IMR-90 (cell line): Measurements from ENCODE around the gene ZNF277. TPM values are rescaled to one million over a fixed set of nuclear protein-coding genes. Genes with fewer than 3 reads are reported as not detected.

ENCODE experiments used
- ATAC-seq: fragments of 200-7000 bp; cut with Tn5 transposase; 2 replicates; pipeline ENCODE4 v1.9.1; 2020; ENCODE audit warnings: low read depth, mild to moderate bottlenecking, moderate library complexity
- BruUV-seq: library from RNA; stranded (reverse); fragments of 400-500 nt; replicated peaks from 2 replicates; lab custom pipeline; 2021; lab: Mats Ljungman, UMichigan
- CTCF ChIA-PET: fragments of 300-600 bp; formaldehyde crosslinking; extraction: SDS; loops from one replicate; lab custom pipeline; 2021; ENCODE audit warnings: antibody characterized with exemption; lab: Yijun Ruan, JAX
- POLR2A ChIA-PET: fragments of 300-600 bp; sonication (Branson Sonifier 250); formaldehyde crosslinking; loops from one replicate; lab custom pipeline; 2022; ENCODE audit warnings: antibody characterized with exemption; ENCODE audit not compliant: unreplicated experiment; lab: Charles Lee
- DNase-seq: peaks from one replicate; pipeline ENCODE4 v3.0.0; 2013
- H2AFZ ChIP-seq: replicated peaks from 2 replicates; pipeline ENCODE3; 2013; ENCODE audit warnings: low read length, mild to moderate bottlenecking; ENCODE audit not compliant: poor library complexity
- H2AK5ac ChIP-seq: 2 replicates; pipeline ENCODE4 v1.6.1; 2013; ENCODE audit warnings: low read depth, low read length, inconsistent platforms
- H2AK9ac ChIP-seq: replicated peaks from 2 replicates; pipeline ENCODE3; 2013; ENCODE audit warnings: mild to moderate bottlenecking, low read depth, low read length, moderate library complexity; ENCODE audit not compliant: poor library complexity
- H2BK120ac ChIP-seq: 2 replicates; pipeline ENCODE4 v1.6.1; 2013; ENCODE audit warnings: low read depth, low read length, inconsistent platforms
- H2BK15ac ChIP-seq: 3 replicates; pipeline ENCODE4 v1.6.1; 2013; ENCODE audit warnings: low read depth, low read length, inconsistent platforms
- H2BK20ac ChIP-seq: 2 replicates; pipeline ENCODE4 v1.6.1; 2013; ENCODE audit warnings: low read depth, mild to moderate bottlenecking, inconsistent platforms, low read length, moderate library complexity
- H2BK5ac ChIP-seq: 2 replicates; pipeline ENCODE4 v1.6.1; 2013; ENCODE audit warnings: mild to moderate bottlenecking, low read depth, low read length, inconsistent platforms; ENCODE audit not compliant: poor library complexity, severe bottlenecking
- H3K14ac ChIP-seq: replicated peaks from 2 replicates; pipeline ENCODE4 v1.6.1; 2013; ENCODE audit warnings: low read depth, low read length, inconsistent platforms
- H3K18ac ChIP-seq: 2 replicates; pipeline ENCODE4 v1.6.1; 2013; ENCODE audit warnings: low read depth, low read length, control low read depth
- H3K23ac ChIP-seq: 2 replicates; pipeline ENCODE4 v1.6.1; 2013; ENCODE audit warnings: low read depth, low read length, inconsistent platforms
- H3K27ac ChIP-seq: 2 replicates; pipeline ENCODE4 v1.5.1; 2013; ENCODE audit warnings: mild to moderate bottlenecking, control low read depth, low read length; ENCODE audit not compliant: insufficient read depth
- H3K27me3 ChIP-seq: 2 replicates; pipeline ENCODE4 v1.6.1; 2013; ENCODE audit warnings: low read length; ENCODE audit not compliant: control insufficient read depth, insufficient read depth
- H3K36me3 ChIP-seq: 2 replicates; pipeline ENCODE4 v1.6.1; 2013; ENCODE audit warnings: low read length, mixed read lengths; ENCODE audit not compliant: control insufficient read depth, insufficient read depth
- H3K4ac ChIP-seq: 2 replicates; pipeline ENCODE4 v1.6.1; 2013; ENCODE audit warnings: low read depth, low read length, inconsistent platforms
- H3K4me1 ChIP-seq: 2 replicates; pipeline ENCODE4 v1.6.1; 2013; ENCODE audit warnings: low read length, mixed read lengths; ENCODE audit not compliant: control insufficient read depth, insufficient read depth
- H3K4me2 ChIP-seq: 2 replicates; pipeline ENCODE4 v1.6.1; 2013; ENCODE audit warnings: low read depth, mild to moderate bottlenecking, control low read depth, low read length, moderate library complexity
- H3K4me3 ChIP-seq: 2 replicates; pipeline ENCODE4 v1.5.1; 2013; ENCODE audit warnings: low read depth, mild to moderate bottlenecking, control low read depth, low read length, moderate library complexity; ENCODE audit not compliant: insufficient read depth
- H3K56ac ChIP-seq: 2 replicates; pipeline ENCODE4 v1.6.1; 2013; ENCODE audit warnings: low read length, inconsistent platforms; ENCODE audit not compliant: insufficient read depth; ENCODE audit errors: extremely low read depth
- H3K79me1 ChIP-seq, 2 experiments: 2 replicates each; pipeline ENCODE4 v1.6.1; 2013; ENCODE audit warnings: low read length in 2 of 2, inconsistent platforms in 1 of 2, low read depth in 1 of 2
- H3K9ac ChIP-seq: 2 replicates; pipeline ENCODE4 v1.6.1; 2013; ENCODE audit warnings: low read depth, low read length, control low read depth
- H3K9me1 ChIP-seq: 2 replicates; pipeline ENCODE4 v1.6.1; 2013; ENCODE audit warnings: low read length, inconsistent platforms; ENCODE audit not compliant: insufficient read depth
- H3K9me3 ChIP-seq: 2 replicates; pipeline ENCODE4 v1.6.1; 2013; ENCODE audit warnings: low read length; ENCODE audit not compliant: control insufficient read depth, insufficient read depth
- H4K20me1 ChIP-seq: 2 replicates; pipeline ENCODE4 v1.6.1; 2013; ENCODE audit warnings: low read length, inconsistent platforms; ENCODE audit not compliant: insufficient read depth
- H4K5ac ChIP-seq: 2 replicates; pipeline ENCODE4 v1.6.1; 2013; ENCODE audit warnings: mild to moderate bottlenecking, low read depth, low read length, control low read depth
- H4K8ac ChIP-seq, 2 experiments: 2 replicates each; pipeline ENCODE4 v1.6.1; 2013; ENCODE audit warnings: low read depth in 2 of 2, low read length in 2 of 2, control low read depth in 1 of 2, inconsistent platforms in 1 of 2
- H4K91ac ChIP-seq: 2 replicates; pipeline ENCODE4 v1.6.1; 2013; ENCODE audit warnings: low read depth, low read length, inconsistent platforms; ENCODE audit not compliant: insufficient read depth
- BHLHE40 ChIP-seq: fragments of 150-350 bp; IDR thresholded peaks from 2 replicates; pipeline ENCODE4 v1.6.1; 2016; ENCODE audit warnings: mild to moderate bottlenecking, low read depth, low read length
- CEBPB ChIP-seq: IDR thresholded peaks from 2 replicates; pipeline ENCODE4 v1.6.1; 2012; ENCODE audit warnings: low read depth, low read length, improper control_type of control experiment
- CHD1 ChIP-seq: IDR thresholded peaks from 2 replicates; pipeline ENCODE4 v1.6.1; 2012; ENCODE audit warnings: low read depth, low read length, improper control_type of control experiment
- CTCF ChIP-seq: conservative IDR thresholded peaks from 2 replicates; pipeline ENCODE4 v1.5.1; 2012; ENCODE audit warnings: mild to moderate bottlenecking, low read depth, low read length, improper control_type of control experiment
- FOS ChIP-seq: fragments of 150-350 bp; IDR thresholded peaks from 2 replicates; pipeline ENCODE4 v1.6.1; 2016; ENCODE audit warnings: low read depth, low read length
- MAFK ChIP-seq: IDR thresholded peaks from 2 replicates; pipeline ENCODE4 v1.6.1; 2012; ENCODE audit warnings: low read depth, low read length, improper control_type of control experiment
- MAZ ChIP-seq: IDR thresholded peaks from 2 replicates; pipeline ENCODE4 v1.6.1; 2012; ENCODE audit warnings: low read depth, mild to moderate bottlenecking, low read length, improper control_type of control experiment, moderate library complexity, borderline replicate concordance
- MXI1 ChIP-seq: IDR thresholded peaks from 2 replicates; pipeline ENCODE4 v1.6.1; 2012; ENCODE audit warnings: low read depth, mild to moderate bottlenecking, low read length, moderate library complexity, borderline replicate concordance
- NFE2L2 ChIP-seq: fragments of 150-350 bp; IDR thresholded peaks from 2 replicates; pipeline ENCODE4 v1.6.1; 2016; ENCODE audit warnings: low read depth, mild to moderate bottlenecking, low read length
- POLR2A ChIP-seq: IDR thresholded peaks from 2 replicates; pipeline ENCODE4 v1.6.1; 2012; ENCODE audit warnings: mild to moderate bottlenecking, low read depth, low read length
- RAD21 ChIP-seq: IDR thresholded peaks from 2 replicates; pipeline ENCODE4 v1.6.1; 2012; ENCODE audit warnings: low read length, improper control_type of control experiment
- RCOR1 ChIP-seq: IDR thresholded peaks from 2 replicates; pipeline ENCODE4 v1.6.1; 2012; ENCODE audit warnings: mild to moderate bottlenecking, low read length, improper control_type of control experiment; ENCODE audit not compliant: insufficient replicate concordance
- RFX5 ChIP-seq: IDR thresholded peaks from 2 replicates; pipeline ENCODE4 v1.8.0; 2012; ENCODE audit warnings: low read depth, mild to moderate bottlenecking, low read length, moderate library complexity
- SMC3 ChIP-seq: fragments of 150-350 bp; IDR thresholded peaks from 2 replicates; pipeline ENCODE4 v1.6.1; 2016; ENCODE audit warnings: low read depth, mild to moderate bottlenecking, antibody characterized with exemption, low read length, moderate library complexity
- USF2 ChIP-seq: fragments of 150-350 bp; IDR thresholded peaks from 2 replicates; pipeline ENCODE4 v1.6.1; 2017; ENCODE audit warnings: mild to moderate bottlenecking, antibody characterized with exemption, low read length, low read depth
- WGBS, 2 experiments: methylation state at CpG; one replicate each; pipeline versions ENCODE4 v1.1.5 to v1.1.7; 2013; ENCODE audit warnings: missing lambda C conversion rate in 2 of 2; ENCODE audit not compliant: insufficient read length in 1 of 2; ENCODE audit errors: extremely low coverage in 2 of 2; 5-methylcytosine and 5-hydroxymethylcytosine counted together
- dilution Hi-C: fragments of 300-500 bp; cut with HindIII; formaldehyde crosslinking; loops from one replicate; pipeline ENCODE4 v1.14.3; 2018; ENCODE audit warnings: low sequenced_read_pairs; ENCODE audit not compliant: unreplicated experiment
- in situ Hi-C: fragments of 300-500 bp; cut with MboI; formaldehyde crosslinking; loops from 3 replicates; pipeline ENCODE4 v1.14.3; 2019; ENCODE audit warnings: low sequenced_read_pairs, inconsistent platforms, mixed read lengths
- intact Hi-C: fragments of 100-400 bp; cut with micrococcal nuclease; formaldehyde crosslinking; loops from 2 replicates; pipeline ENCODE4 v1.10.0; 2022
- polyA plus RNA-seq, 3 experiments: library from polyadenylated mRNA; depleted of rRNA; stranded (reverse); fragments of >200 nt; gene quantifications; 2 replicates each; pipeline ENCODE4 v1.2.3, GENCODE V29; 2012; ENCODE audit warnings: low replicate concordance in 1 of 3
- total RNA-seq: library from RNA; depleted of rRNA; stranded (reverse); fragments of >200 nt; gene quantifications from 2 replicates; pipeline ENCODE4 v1.2.3, GENCODE V29; 2012
- TF ChIP-seq, protein P1 (sequence below): fragments of 150-350 bp; IDR thresholded peaks from 2 replicates; pipeline ENCODE4 v1.6.1; 2016; ENCODE audit warnings: low read depth, mild to moderate bottlenecking, low read length, moderate library complexity, borderline replicate concordance

Gene ZNF277
- total and polyA plus RNA-seq, 2 of the 4 experiments (the other 2 are of a cell fraction) = 7.3 to 21.3 TPM

- dilution Hi-C loops = no loop called here
- intact Hi-C loops = no loop called here
- no peak overlapping the region for H4K91ac ChIP-seq
- H3K79me1 ChIP-seq = no peaks in the 10 kb centered on the region
- no peak overlapping the region for H3K9ac ChIP-seq
- H2AFZ ChIP-seq = no peak overlapping the region
- ATAC-seq (no peak), DNase-seq (no peak)
- H2AK9ac ChIP-seq = no peak overlapping the region
- H3K18ac ChIP-seq = no peak overlapping the region
- TF ChIP-seq USF2 = no peak
- no peak for TF ChIP-seq CEBPB
- TF ChIP-seq RAD21 = no peak
- no peak for TF ChIP-seq RFX5
- TF ChIP-seq FOS = no peak
- no peak for TF ChIP-seq RCOR1
- TF ChIP-seq SMC3 = no peak
- TF ChIP-seq MAFK = no peak
- TF ChIP-seq CTCF = no peak
- no peak for TF ChIP-seq CHD1
- TF ChIP-seq POLR2A = no peak
- no peak for TF ChIP-seq NFE2L2
- no peak for TF ChIP-seq MAZ
- TF ChIP-seq, protein P1, sequence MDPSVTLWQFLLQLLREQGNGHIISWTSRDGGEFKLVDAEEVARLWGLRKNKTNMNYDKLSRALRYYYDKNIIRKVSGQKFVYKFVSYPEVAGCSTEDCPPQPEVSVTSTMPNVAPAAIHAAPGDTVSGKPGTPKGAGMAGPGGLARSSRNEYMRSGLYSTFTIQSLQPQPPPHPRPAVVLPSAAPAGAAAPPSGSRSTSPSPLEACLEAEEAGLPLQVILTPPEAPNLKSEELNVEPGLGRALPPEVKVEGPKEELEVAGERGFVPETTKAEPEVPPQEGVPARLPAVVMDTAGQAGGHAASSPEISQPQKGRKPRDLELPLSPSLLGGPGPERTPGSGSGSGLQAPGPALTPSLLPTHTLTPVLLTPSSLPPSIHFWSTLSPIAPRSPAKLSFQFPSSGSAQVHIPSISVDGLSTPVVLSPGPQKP = no peak
- TF ChIP-seq BHLHE40 = no peak
- no peak for TF ChIP-seq MXI1
- no TSS peak for BruUV-seq
- no peak overlapping the region for H4K8ac ChIP-seq
- in situ Hi-C loops = no loop called here
- no peak overlapping the region for H4K5ac ChIP-seq
- H2BK5ac ChIP-seq = no peak overlapping the region
- H2BK15ac ChIP-seq = no peak overlapping the region
- H2BK20ac ChIP-seq = no peak overlapping the region
- ChIA-PET CTCF (no interaction called here), POLR2A (no interaction called here)
- no peak overlapping the region for H3K4ac ChIP-seq
- H3K9me1 ChIP-seq = no peaks in the 10 kb centered on the region; the same call in 1 of the 2 replicates
- H3K27me3 ChIP-seq = no peaks in the 10 kb centered on the region
- no CpG with 5 or more reads among the region's 3 CpGs for WGBS, 2 experiments
- H3K4me3 ChIP-seq = no peak overlapping the region
- H3K14ac ChIP-seq = no peak overlapping the region
- H3K56ac ChIP-seq = no peak overlapping the region
- no peaks in the 10 kb centered on the region for H3K9me3 ChIP-seq
- H2BK120ac ChIP-seq = no peak overlapping the region
- 0 out of 2 replicates have a peak, but pooled peaks cover 2% of the 10 kb centered on the region for H3K36me3 ChIP-seq
- H3K4me2 ChIP-seq = no peak overlapping the region
- no peak overlapping the region for H3K23ac ChIP-seq
- H3K27ac ChIP-seq = no peak overlapping the region
- H4K20me1 ChIP-seq = no peaks in the 10 kb centered on the region
- no peak overlapping the region for H2AK5ac ChIP-seq
- no peaks in the 10 kb centered on the region for H3K4me1 ChIP-seq
Observed at GRCh38 chr7:112297681-112298080, 91.2 kb downstream of the ZNF277 start.
